GM19351 (cell line): ENCODE results near the gene STAC3.
A peak's percentile ranks its signal among the peaks of the same experiment; 100 is the strongest.

Experiments used
- ATAC-seq: cut with Tn5 transposase; IDR thresholded peaks from one replicate; pipeline ENCODE4 v1.9.1; 2021; ENCODE audit warnings: mild to moderate bottlenecking, moderate library complexity; ENCODE audit not compliant: unreplicated experiment

STAC3 gene

GRCh38 chr12:57223191-57224165, 27.5 kb downstream of the STAC3 start:
- ATAC-seq = no peak

DNA sequence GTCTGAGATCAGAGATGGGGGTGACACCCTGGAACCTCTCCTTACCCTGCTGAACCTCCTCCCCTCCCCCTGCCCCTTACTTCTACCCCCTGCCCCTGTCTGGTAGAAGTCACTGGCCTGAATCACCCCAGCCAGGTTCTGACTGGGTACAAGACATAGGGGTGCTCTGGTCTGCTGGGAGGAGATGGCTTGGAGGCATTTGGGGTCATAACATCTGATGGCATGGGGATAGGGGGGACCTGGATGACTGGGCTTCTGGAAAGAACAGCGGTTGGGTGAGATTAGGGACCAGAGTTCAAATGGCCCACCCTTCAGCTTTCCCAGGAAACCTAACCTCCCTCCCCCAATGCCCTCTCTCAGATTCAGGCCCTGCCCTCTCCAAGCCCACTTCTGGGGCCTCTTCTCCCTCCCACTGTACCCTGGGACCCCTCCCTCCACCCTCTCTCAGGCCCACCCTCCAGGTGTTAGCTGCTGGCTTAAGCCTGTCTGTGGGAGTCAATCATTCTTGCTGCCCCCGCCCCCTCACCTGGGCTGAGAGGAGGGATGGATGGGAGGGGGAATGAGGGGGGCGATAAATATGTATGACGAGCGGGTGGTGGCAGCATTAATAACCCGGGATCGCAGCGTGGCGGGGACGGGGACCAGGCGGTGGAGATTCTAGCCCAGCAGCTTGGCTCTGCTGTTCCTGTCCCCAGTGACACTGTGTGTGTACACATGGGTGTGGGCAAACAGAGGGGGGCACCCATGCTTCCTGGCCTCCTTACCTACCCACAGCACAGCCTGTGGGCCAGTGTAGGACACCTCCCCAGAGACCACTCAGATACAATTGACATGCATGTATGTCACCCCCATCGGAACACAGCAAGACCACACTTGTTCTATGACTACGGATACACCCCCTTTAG, 28.4 kb downstream of the STAC3 start:
- ATAC-seq = no peak

- no peak for ATAC-seq
Measured at GRCh38 chr12:57221169-57221917, 29.6 kb downstream of the STAC3 start.

DNA sequence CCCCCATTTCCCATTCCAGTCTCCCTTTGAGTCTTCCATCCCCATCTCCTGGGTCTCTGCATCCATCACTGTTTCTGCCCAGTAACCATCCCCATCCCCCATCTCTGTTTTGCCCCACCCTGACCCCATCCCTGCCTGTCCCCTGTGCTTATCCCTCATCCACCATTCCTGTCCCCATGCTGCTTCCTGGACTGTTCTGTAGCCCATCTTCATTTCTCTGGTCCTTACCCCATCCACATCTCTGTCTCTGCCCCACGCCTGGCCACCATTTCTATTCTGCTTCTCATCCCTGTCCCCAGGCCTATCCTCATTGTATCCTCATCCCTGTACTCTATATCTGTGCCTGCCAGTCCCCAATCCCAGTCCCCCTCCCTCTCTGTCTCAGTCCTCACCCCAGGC, 30.2 kb downstream of the STAC3 start:
- no peak for ATAC-seq

DNA sequence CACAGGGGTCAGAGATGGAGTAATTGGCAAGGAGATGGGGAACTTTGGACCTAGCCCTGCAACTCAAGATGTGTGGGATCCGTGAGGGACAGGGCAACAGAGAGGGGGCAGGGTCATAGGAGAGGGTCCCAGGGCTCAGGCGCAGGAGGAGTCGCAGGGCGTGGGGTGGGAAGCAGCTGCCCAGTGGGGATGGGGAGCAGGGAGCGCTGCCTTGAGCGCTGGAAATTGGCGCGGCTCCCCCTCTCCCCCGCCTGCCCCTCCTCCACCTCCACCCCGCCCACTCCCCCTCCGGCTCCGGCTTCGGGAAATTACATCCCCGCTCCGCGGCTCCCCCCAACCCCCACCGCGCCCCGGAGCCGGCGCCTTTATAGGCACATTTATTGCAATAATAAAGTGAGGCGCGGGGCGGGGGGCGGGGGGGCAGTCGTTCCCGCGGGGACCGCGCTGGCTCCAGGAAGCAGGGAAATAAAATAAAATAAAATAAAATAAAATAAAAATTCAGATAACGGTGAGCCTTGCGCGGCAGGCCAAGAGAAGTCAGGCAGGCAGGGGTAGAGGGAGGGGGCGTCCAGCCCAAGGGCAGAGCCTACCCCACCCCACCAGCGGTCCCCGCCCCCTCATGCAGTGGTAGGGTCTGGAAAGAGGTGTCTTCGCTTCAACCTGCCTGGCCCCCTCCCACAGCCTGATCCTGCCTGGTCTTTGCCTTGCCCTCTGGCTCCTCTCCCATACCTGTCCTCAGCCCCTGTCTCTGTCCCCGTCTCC, 30.8 kb downstream of the STAC3 start:
- ATAC-seq = no peak

DNA sequence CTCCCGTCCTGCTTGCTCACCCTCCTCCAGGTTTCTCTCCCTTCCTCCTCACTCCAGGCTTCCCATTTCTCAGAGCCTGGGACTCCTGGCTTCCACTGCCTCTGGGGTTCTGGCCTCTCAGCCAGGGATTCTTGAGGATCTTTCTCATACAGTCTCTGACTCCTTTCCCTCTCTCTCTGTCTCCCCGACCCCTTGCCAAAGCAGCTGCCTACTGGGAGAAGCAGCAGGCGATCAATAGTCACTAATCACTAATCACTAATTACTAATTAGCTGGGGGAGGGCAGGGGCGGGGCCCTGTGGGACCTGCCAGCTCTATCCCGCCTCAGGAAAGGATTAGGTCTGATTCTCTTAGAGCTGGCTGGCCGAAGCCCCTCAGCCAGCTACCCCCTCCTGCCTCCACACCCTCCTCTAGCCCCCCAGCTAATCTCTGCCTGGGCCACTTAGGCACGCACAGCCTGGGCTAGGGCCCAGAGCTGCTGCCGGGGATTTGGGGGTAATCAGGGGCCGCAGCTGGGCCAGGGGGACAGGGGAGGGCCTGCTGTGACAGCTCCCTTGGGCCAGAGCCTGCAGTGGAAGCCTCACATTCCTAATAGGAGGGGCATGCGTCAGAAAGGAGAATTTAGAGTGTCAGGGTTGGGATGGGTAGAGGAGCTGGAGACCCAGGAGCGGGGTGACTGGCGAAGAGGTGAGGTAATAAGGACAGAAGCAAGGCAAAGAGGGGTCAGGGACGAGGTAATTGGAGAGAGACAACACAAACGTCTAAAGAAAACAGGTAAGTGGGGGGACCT, 31.6 kb downstream of the STAC3 start:
- ATAC-seq = no peak

- no peak for ATAC-seq
Measured at GRCh38 chr12:57218030-57218853, 32.7 kb downstream of the STAC3 start.

DNA sequence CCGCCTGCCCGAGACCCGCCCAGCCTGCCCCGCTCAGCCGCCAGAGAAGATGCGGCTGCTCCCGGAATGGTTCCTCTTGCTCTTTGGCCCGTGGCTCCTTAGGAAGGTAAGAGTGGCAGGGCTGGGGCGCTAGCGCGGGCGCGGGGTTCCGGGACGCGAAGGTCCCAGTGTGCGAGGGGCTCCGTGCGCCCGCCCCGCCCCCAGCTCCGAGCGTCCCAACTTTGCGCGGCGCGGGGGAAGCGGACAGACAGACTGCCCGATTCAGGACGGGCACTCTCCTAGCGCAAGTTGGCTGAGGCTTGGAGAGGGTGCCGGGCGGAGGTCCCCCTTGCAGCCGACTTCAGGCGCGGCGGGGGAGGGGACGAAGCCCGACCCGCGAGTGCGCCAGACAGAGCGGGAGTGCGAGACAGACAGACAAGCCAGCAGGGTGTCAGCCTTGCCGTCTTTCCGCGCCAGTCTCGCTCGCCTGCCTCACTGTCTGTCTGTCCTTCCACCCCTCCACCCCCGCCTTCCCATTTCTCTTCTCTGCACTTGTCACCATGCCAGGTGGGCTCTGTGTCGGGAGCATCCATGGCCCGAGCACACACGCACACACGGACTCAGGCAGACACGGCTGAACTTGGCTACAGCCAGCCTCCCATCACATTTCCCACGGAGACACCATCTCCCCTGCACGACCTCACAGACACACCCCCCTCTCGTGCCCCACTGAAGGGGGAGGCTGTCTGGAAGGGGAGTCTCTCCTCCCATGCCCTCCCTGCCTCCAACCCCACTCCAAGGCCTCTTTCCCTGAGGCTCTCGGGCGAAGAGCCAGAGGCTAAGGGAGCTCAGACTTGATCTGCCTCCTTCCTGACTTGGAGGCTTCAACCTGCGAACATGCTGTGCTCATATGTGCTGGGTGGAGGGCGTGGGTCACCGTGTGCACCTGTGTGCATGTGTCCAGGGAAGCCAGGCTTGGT, 33.8 kb downstream of the STAC3 start:
- no peak for ATAC-seq

DNA sequence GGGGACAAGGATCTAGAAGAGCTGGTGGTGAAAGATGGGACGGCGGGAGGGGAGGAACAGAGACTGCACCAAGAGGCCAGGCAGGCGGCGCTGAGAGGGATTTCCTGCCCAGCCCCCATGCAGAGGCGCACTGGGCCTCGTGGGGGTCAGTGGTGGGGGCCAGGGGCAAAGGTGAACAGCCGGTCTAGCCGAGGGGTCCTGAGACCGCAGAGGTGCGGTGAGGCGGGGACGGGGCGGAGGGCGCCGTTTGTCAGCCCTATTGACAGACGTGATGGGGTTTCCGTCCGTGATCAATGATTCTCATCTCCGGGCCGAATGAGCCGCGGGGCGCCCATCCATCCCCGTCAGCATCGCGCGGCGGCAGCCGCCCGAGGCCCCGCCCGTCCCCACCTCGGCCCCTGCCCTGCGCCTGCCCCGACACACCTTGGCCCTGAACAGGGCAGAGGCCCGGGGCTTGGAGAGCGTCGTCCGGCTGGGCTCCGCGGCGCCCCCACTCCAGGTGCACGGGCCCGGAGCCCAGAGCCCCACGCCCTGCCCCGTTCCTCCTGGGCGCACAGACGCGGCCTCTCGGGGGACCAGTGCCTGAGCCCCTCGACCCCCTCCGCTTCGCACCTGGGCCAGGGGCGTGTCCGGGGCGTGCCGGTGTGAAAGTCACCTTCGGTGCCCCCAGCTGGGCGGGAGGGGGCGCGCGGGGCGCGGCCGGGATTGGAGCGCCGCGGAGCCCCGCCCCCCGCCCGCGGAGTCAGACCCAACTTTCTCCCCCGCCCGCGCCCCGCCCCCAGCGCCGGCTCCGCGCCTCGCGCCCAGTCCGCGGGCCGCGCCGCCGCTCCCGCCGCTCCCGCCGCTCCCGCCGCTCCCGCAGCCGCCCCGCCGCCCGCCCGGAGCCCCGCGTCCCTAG, 34.7 kb downstream of the STAC3 start, which contains the start of gene NXPH4:
TSS of gene NXPH4 (plus strand) at position 781 of the 898 bp plus-strand sequence. CDS start 176 bp downstream, outside the sequence.
- peak; percentile 19 for ATAC-seq

GRCh38 chr12:57215668-57216013, 35.3 kb downstream of the STAC3 start:
- peak; percentile 52 for ATAC-seq

DNA sequence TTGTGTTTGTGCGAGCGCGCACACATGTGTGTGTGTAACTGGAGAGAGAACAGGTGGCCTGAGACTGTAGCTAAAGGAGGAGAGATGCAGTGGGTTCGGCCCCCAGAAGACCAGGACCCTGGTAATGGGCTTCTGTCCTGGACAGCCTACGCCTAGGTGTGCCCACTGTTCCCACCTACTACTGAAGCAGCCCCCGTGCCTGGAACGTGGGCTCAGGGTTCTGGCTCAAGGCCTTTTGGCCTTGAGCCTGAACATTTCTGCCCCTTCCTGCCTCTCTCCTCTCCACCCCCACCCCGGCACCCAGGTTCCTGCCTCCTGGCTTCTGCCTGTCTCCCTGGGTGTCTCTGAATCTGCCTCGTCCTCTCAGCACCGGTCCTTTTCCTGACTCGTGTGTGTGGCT, 35.9 kb downstream of the STAC3 start:
- no peak for ATAC-seq

DNA sequence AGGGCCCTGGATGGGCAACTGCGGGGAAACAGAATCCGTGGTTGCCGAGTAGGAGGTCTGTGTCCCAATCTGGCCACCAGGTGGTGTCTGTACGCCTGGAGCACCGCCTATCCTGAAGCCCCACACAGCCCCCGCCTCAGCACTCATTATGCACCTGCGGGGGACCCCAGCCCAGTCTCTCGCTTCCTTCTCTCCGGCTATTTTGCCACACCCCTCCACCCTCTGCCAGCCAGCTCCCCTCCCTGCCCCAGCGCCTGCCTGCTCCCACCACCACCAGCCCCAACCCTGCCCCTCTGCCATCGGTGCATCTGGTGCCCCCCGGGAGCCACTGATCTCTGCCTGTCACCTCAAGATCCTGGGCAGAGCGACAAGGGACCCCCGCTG, 36.6 kb downstream of the STAC3 start:
- peak; percentile 58 for ATAC-seq

DNA sequence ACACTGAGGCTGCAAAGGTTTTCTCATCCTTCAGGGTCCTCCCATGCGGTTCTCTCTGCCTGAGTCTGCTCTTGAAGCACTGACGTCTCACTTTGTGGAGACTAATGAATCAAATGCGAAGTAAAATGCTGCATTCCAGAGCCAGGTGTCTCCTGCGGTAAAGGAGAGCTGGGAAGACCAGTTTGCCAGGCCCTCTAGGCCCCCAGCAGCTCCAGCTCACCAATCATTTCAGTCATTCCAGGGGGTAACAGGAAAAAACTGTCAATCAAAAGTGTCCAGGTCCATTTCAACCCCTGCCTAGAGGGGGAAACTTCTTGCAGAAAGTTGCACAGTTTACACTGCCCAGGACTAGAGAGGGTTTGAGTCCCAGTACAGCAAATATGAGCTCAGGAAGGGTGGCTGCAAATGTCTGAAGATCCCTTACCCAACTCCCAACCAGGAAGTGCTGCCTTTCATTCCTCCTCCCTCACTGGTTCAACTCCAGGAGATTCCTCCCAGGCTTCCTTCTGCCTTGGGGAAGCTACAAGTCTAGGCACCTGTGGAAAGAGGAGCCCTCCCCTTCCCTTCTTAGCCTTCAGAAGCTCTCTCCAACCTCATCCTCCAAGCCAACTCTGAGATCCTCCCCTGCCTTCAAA, 37.1 kb downstream of the STAC3 start:
- no peak for ATAC-seq

- ATAC-seq = peak; percentile 48
Measured at GRCh38 chr12:57213058-57213715, 37.8 kb downstream of the STAC3 start.

- no peak for ATAC-seq
Measured at GRCh38 chr12:57212701-57213057, 38.3 kb downstream of the STAC3 start.
